HEK293 (cell line): ENCODE measurements around the gene GADD45GIP1.

Experiments used
- BCL11A ChIP-seq: fragments of 450-650 bp; formaldehyde crosslinking; IDR thresholded peaks from 2 replicates; pipeline ENCODE4 v1.5.1; 2016; ENCODE audit warnings: low read depth, missing biosample characterization, missing genetic modification characterization
- KLF10 ChIP-seq: fragments of 450-650 bp; IDR thresholded peaks from 2 replicates; pipeline ENCODE4 v1.5.1; 2018; ENCODE audit warnings: missing biosample characterization, mild to moderate bottlenecking, missing genetic modification characterization
- SP2 ChIP-seq: fragments of 450-650 bp; formaldehyde crosslinking; IDR thresholded peaks from 2 replicates; pipeline ENCODE4 v1.5.1; 2016; ENCODE audit warnings: missing biosample characterization, missing genetic modification characterization
- YY1 ChIP-seq: fragments of 450-650 bp; formaldehyde crosslinking; IDR thresholded peaks from 2 replicates; pipeline ENCODE4 v1.5.1; 2018; ENCODE audit warnings: missing biosample characterization, missing genetic modification characterization
- ZBTB1 ChIP-seq: fragments of 450-650 bp; formaldehyde crosslinking; IDR thresholded peaks from 2 replicates; pipeline ENCODE4 v1.5.1; 2016; ENCODE audit warnings: missing biosample characterization, missing genetic modification characterization
- ZBTB20 ChIP-seq: fragments of 450-650 bp; formaldehyde crosslinking; IDR thresholded peaks from 2 replicates; pipeline ENCODE4 v1.5.1; 2016; ENCODE audit warnings: missing biosample characterization, missing genetic modification characterization
- ZNF433 ChIP-seq: fragments of 450-650 bp; formaldehyde crosslinking; IDR thresholded peaks from 2 replicates; pipeline ENCODE4 v1.5.1; 2016; ENCODE audit warnings: missing biosample characterization, missing genetic modification characterization, low read depth
- ZNF670 ChIP-seq: fragments of 450-650 bp; formaldehyde crosslinking; IDR thresholded peaks from 2 replicates; pipeline ENCODE4 v1.5.1; 2016; ENCODE audit warnings: missing biosample characterization, missing genetic modification characterization, low read depth
- TF ChIP-seq, protein P1 (sequence below): sonication (generic); formaldehyde crosslinking; IDR thresholded peaks from 2 replicates; pipeline ENCODE4 v1.8.1; 2022; ENCODE audit warnings: mild to moderate bottlenecking, moderate library complexity, missing genetic modification reagents
- TF ChIP-seq, protein P2 (sequence below): fragments of 450-650 bp; formaldehyde crosslinking; IDR thresholded peaks from 2 replicates; pipeline ENCODE4 v1.5.1; 2016; ENCODE audit warnings: missing biosample characterization, missing genetic modification characterization
- TF ChIP-seq, protein P3 (sequence below): fragments of 450-650 bp; IDR thresholded peaks from 2 replicates; pipeline ENCODE4 v1.5.1; 2018; ENCODE audit warnings: missing biosample characterization, mild to moderate bottlenecking, missing genetic modification characterization
- TF ChIP-seq, protein P4 (sequence below): fragments of 450-650 bp; formaldehyde crosslinking; IDR thresholded peaks from 2 replicates; pipeline ENCODE4 v1.5.1; 2016; ENCODE audit warnings: missing biosample characterization, missing genetic modification characterization
- TF ChIP-seq, protein P5 (sequence below): fragments of 450-650 bp; formaldehyde crosslinking; IDR thresholded peaks from 2 replicates; pipeline ENCODE4 v1.5.1; 2017; ENCODE audit warnings: missing biosample characterization, missing genetic modification characterization
- TF ChIP-seq, protein P6 (sequence below): fragments of 450-650 bp; formaldehyde crosslinking; conservative IDR thresholded peaks from 2 replicates; pipeline ENCODE4 v1.5.1; 2016; ENCODE audit warnings: low read depth, missing biosample characterization, missing genetic modification characterization

DNA sequence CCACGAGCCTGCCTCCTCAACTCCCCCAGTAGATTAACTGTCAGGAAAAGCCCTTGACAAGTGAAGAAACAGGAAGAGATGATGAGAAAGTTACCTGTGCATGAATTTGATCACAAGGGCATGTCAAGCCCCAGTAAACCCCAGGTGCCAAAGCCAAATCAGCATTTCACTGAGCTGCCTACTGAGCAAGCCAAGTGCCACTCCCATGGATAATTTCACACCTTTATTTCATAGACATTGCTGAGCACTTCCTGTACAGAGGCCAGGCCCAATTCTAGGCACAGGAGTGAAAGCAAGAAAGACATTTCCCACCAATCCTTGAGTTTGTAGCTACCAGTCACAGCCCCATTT, 2.4 kb downstream of the GADD45GIP1 start:
- TF ChIP-seq, protein P1, sequence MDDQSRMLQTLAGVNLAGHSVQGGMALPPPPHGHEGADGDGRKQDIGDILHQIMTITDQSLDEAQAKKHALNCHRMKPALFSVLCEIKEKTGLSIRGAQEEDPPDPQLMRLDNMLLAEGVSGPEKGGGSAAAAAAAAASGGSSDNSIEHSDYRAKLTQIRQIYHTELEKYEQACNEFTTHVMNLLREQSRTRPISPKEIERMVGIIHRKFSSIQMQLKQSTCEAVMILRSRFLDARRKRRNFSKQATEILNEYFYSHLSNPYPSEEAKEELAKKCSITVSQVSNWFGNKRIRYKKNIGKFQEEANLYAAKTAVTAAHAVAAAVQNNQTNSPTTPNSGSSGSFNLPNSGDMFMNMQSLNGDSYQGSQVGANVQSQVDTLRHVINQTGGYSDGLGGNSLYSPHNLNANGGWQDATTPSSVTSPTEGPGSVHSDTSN (CRISPR knock-in tag): no peak
- TF ChIP-seq, protein P2, sequence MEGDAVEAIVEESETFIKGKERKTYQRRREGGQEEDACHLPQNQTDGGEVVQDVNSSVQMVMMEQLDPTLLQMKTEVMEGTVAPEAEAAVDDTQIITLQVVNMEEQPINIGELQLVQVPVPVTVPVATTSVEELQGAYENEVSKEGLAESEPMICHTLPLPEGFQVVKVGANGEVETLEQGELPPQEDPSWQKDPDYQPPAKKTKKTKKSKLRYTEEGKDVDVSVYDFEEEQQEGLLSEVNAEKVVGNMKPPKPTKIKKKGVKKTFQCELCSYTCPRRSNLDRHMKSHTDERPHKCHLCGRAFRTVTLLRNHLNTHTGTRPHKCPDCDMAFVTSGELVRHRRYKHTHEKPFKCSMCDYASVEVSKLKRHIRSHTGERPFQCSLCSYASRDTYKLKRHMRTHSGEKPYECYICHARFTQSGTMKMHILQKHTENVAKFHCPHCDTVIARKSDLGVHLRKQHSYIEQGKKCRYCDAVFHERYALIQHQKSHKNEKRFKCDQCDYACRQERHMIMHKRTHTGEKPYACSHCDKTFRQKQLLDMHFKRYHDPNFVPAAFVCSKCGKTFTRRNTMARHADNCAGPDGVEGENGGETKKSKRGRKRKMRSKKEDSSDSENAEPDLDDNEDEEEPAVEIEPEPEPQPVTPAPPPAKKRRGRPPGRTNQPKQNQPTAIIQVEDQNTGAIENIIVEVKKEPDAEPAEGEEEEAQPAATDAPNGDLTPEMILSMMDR (tag by site-specific recombination): no peak
- TF ChIP-seq ZNF433 (tag by site-specific recombination) (no peak), YY1 (tag by site-specific recombination) (no peak), ZBTB1 (no peak), BCL11A (no peak), SP2 (tag by site-specific recombination) (no peak), ZBTB20 (tag by site-specific recombination) (no peak), ZNF670 (tag by site-specific recombination) (no peak), KLF10 (tag by site-specific recombination) (no peak)
- TF ChIP-seq, protein P3, sequence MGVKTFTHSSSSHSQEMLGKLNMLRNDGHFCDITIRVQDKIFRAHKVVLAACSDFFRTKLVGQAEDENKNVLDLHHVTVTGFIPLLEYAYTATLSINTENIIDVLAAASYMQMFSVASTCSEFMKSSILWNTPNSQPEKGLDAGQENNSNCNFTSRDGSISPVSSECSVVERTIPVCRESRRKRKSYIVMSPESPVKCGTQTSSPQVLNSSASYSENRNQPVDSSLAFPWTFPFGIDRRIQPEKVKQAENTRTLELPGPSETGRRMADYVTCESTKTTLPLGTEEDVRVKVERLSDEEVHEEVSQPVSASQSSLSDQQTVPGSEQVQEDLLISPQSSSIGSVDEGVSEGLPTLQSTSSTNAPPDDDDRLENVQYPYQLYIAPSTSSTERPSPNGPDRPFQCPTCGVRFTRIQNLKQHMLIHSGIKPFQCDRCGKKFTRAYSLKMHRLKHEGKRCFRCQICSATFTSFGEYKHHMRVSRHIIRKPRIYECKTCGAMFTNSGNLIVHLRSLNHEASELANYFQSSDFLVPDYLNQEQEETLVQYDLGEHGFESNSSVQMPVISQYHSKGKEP: no peak
- TF ChIP-seq, protein P4, sequence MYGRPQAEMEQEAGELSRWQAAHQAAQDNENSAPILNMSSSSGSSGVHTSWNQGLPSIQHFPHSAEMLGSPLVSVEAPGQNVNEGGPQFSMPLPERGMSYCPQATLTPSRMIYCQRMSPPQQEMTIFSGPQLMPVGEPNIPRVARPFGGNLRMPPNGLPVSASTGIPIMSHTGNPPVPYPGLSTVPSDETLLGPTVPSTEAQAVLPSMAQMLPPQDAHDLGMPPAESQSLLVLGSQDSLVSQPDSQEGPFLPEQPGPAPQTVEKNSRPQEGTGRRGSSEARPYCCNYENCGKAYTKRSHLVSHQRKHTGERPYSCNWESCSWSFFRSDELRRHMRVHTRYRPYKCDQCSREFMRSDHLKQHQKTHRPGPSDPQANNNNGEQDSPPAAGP: no peak
- TF ChIP-seq, protein P5, sequence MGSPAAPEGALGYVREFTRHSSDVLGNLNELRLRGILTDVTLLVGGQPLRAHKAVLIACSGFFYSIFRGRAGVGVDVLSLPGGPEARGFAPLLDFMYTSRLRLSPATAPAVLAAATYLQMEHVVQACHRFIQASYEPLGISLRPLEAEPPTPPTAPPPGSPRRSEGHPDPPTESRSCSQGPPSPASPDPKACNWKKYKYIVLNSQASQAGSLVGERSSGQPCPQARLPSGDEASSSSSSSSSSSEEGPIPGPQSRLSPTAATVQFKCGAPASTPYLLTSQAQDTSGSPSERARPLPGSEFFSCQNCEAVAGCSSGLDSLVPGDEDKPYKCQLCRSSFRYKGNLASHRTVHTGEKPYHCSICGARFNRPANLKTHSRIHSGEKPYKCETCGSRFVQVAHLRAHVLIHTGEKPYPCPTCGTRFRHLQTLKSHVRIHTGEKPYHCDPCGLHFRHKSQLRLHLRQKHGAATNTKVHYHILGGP (tag by site-specific recombination): no peak
- TF ChIP-seq, protein P6, sequence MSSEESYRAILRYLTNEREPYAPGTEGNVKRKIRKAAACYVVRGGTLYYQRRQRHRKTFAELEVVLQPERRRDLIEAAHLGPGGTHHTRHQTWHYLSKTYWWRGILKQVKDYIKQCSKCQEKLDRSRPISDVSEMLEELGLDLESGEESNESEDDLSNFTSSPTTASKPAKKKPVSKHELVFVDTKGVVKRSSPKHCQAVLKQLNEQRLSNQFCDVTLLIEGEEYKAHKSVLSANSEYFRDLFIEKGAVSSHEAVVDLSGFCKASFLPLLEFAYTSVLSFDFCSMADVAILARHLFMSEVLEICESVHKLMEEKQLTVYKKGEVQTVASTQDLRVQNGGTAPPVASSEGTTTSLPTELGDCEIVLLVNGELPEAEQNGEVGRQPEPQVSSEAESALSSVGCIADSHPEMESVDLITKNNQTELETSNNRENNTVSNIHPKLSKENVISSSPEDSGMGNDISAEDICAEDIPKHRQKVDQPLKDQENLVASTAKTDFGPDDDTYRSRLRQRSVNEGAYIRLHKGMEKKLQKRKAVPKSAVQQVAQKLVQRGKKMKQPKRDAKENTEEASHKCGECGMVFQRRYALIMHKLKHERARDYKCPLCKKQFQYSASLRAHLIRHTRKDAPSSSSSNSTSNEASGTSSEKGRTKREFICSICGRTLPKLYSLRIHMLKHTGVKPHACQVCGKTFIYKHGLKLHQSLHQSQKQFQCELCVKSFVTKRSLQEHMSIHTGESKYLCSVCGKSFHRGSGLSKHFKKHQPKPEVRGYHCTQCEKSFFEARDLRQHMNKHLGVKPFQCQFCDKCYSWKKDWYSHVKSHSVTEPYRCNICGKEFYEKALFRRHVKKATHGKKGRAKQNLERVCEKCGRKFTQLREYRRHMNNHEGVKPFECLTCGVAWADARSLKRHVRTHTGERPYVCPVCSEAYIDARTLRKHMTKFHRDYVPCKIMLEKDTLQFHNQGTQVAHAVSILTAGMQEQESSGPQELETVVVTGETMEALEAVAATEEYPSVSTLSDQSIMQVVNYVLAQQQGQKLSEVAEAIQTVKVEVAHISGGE: no peak
